Occipital lobe (tissue), 2 donors: ENCODE results near the gene MAN2A2. TPM values are rescaled to one million over a fixed set of nuclear protein-coding genes. Genes with fewer than 3 reads are reported as not detected.
"Not testable (repeated sequence)": the region's sequence is repeated elsewhere in the genome, so short reads cannot be mapped to it uniquely, and the experiment has no call there.

Experiments used
- DNase-seq: peaks from one replicate; lab custom pipeline; 2025; lab: John Stamatoyannopoulos, UW
- total RNA-seq: library from RNA; depleted of rRNA; stranded (reverse); fragments of >200 nt; gene quantifications from one replicate; pipeline ENCODE4 v1.2.3, GENCODE V29; 2014

Gene MAN2A2
- total RNA-seq, 1 donor from 2014 or later, result 32.4 TPM

GRCh38 chr15:90883976-90884718 lies 19.0 kb upstream of the MAN2A2 start, which contains the start of gene FES:
FES (plus strand) TSS chr15:90884504; CDS start chr15:90885046, 542 bp downstream.
- no peak for DNase-seq

- DNase-seq, result no peak
Observed at GRCh38 chr15:90884719-90885431, 18.2 kb upstream of the MAN2A2 start.

GRCh38 chr15:90885432-90886290 lies 17.4 kb upstream of the MAN2A2 start:
- DNase-seq, result peak; percentile 38

- DNase-seq, result no peak
Observed at GRCh38 chr15:90886291-90886614, 16.8 kb upstream of the MAN2A2 start.

- DNase-seq, result no peak
Observed at GRCh38 chr15:90887037-90887481, 16.0 kb upstream of the MAN2A2 start.

GRCh38 chr15:90889313-90889730 lies 13.8 kb upstream of the MAN2A2 start:
- no peak for DNase-seq

GRCh38 chr15:90889736-90890456 lies 13.2 kb upstream of the MAN2A2 start:
- DNase-seq, result no peak

- DNase-seq, result no peak
Observed at GRCh38 chr15:90890839-90891238, 12.3 kb upstream of the MAN2A2 start.

GRCh38 chr15:90891346-90891949 lies 11.7 kb upstream of the MAN2A2 start:
- no peak for DNase-seq

- no peak for DNase-seq
Observed at GRCh38 chr15:90892023-90892422, 11.1 kb upstream of the MAN2A2 start.

GRCh38 chr15:90892498-90893174 lies 10.5 kb upstream of the MAN2A2 start:
- DNase-seq, result no peak

GRCh38 chr15:90893175-90894090 lies 9.7 kb upstream of the MAN2A2 start:
- no peak for DNase-seq

GRCh38 chr15:90895571-90896117 lies 7.5 kb upstream of the MAN2A2 start:
- peak; percentile 61 for DNase-seq

GRCh38 chr15:90897131-90897655 lies 5.9 kb upstream of the MAN2A2 start:
- DNase-seq, result not testable (repeated sequence)

- DNase-seq, result no peak
Observed at GRCh38 chr15:90901175-90902039, 1.7 kb upstream of the MAN2A2 start.

GRCh38 chr15:90902040-90902839 lies 862 bp upstream of the MAN2A2 start:
- DNase-seq, result peak; percentile 59
